ENCODE results near the gene DHX38. TPM values are rescaled to one million over a fixed set of nuclear protein-coding genes. Genes with fewer than 3 reads are reported as not detected.

Gene DHX38
- total and polyA plus RNA-seq, 2 donors, result 38.2 to 58.3 TPM

Other genes with a start within 250 kb of the DHX38 start
- 10.8 TPM for gene ATXN1L, start 247.9 kb upstream of the DHX38 start, total RNA-seq
- 6.5 TPM for gene ATXN1L, start 247.9 kb upstream of the DHX38 start, polyA plus RNA-seq
- gene ZNF821, start 209.7 kb upstream of the DHX38 start, total RNA-seq, result 9.4 TPM
- 7.8 TPM for gene ZNF821, start 209.7 kb upstream of the DHX38 start, polyA plus RNA-seq
- gene IST1, start 198.3 kb upstream of the DHX38 start, total RNA-seq, result 134 TPM
- 163 TPM for gene IST1, start 198.3 kb upstream of the DHX38 start, polyA plus RNA-seq
- gene PKD1L3, start 93.4 kb upstream of the DHX38 start, total RNA-seq, result 0.09 TPM
- gene PKD1L3, start 93.4 kb upstream of the DHX38 start, polyA plus RNA-seq, result 0.07 TPM
- 5.4 TPM for gene DHODH, start 85.1 kb upstream of the DHX38 start, total RNA-seq
- gene DHODH, start 85.1 kb upstream of the DHX38 start, polyA plus RNA-seq, result 6.3 TPM
- gene HP, start 39.3 kb upstream of the DHX38 start, total RNA-seq, result 5.3 TPM
- gene HP, start 39.3 kb upstream of the DHX38 start, polyA plus RNA-seq, result 16.9 TPM
- 0.14 TPM for gene HPR, start 30.6 kb upstream of the DHX38 start, total RNA-seq
- 0.94 TPM for gene HPR, start 30.6 kb upstream of the DHX38 start, polyA plus RNA-seq
- gene TXNL4B, start 227 bp upstream of the DHX38 start, total RNA-seq, result 13.1 TPM
- 9.9 TPM for gene TXNL4B, start 227 bp upstream of the DHX38 start, polyA plus RNA-seq
- 1.8 TPM for gene PMFBP1, start 78.3 kb downstream of the DHX38 start, total RNA-seq
- 2.1 TPM for gene PMFBP1, start 78.3 kb downstream of the DHX38 start, polyA plus RNA-seq

All from thymus (tissue), 2 donors.